PC-3 (cell line): ENCODE data around the gene TRAK1. TPM values are rescaled to one million over a fixed set of nuclear protein-coding genes. Genes with fewer than 3 reads are reported as not detected.
"Not testable (repeated sequence)": the region's sequence is repeated elsewhere in the genome, so short reads cannot be mapped to it uniquely, and the experiment has no call there.

Experiments used
- ATAC-seq: fragments of 200-7000 bp; cut with Tn5 transposase; 2 replicates; pipeline ENCODE4 v1.9.1; 2020; ENCODE audit warnings: mild to moderate bottlenecking, moderate library complexity
- BruUV-seq: library from RNA; stranded (reverse); fragments of 400-500 nt; replicated peaks from 2 replicates; lab custom pipeline; 2021; lab: Mats Ljungman, UMichigan
- CTCF ChIA-PET: fragments of 300-600 bp; sonication (Branson Sonifier 250); formaldehyde crosslinking; loops from one replicate; lab custom pipeline; 2022; ENCODE audit warnings: antibody characterized with exemption; lab: Charles Lee
- POLR2A ChIA-PET: fragments of 300-600 bp; sonication (Branson Sonifier 250); formaldehyde crosslinking; loops from one replicate; lab custom pipeline; 2022; ENCODE audit warnings: antibody characterized with exemption; ENCODE audit not compliant: unreplicated experiment; lab: Charles Lee
- DNase-seq: peaks from one replicate; pipeline ENCODE4 v3.0.0-alpha.2; 2015
- H2AFZ ChIP-seq: fragments of 300-600 bp; sonication (generic); 2 replicates; pipeline ENCODE4 v1.6.0; 2016; ENCODE audit warnings: antibody characterized with exemption, low read length
- H3F3A ChIP-seq: fragments of 300-600 bp; sonication (generic); one replicate; pipeline ENCODE4 v1.6.0; 2017; ENCODE audit warnings: antibody characterized with exemption, low read length, control low read depth, mild to moderate bottlenecking; ENCODE audit not compliant: unreplicated experiment
- H3K27ac ChIP-seq: fragments of 300-600 bp; sonication (generic); 2 replicates; pipeline ENCODE4 v1.5.1; 2016; ENCODE audit warnings: mild to moderate bottlenecking, low read length
- H3K27me3 ChIP-seq: fragments of 300-600 bp; sonication (generic); 2 replicates; pipeline ENCODE4 v1.6.1; 2016; ENCODE audit warnings: low read length, mixed read lengths
- H3K36me3 ChIP-seq: fragments of 300-600 bp; sonication (generic); 2 replicates; pipeline ENCODE4 v1.6.1; 2016; ENCODE audit warnings: low read depth, mixed run types, low read length, mixed read lengths
- H3K4me1 ChIP-seq: fragments of 300-600 bp; sonication (generic); 2 replicates; pipeline ENCODE4 v1.5.1; 2016; ENCODE audit warnings: low read length; ENCODE audit not compliant: insufficient read depth
- H3K4me2 ChIP-seq: fragments of 300-600 bp; sonication (generic); 2 replicates; pipeline ENCODE4 v1.6.0; 2016; ENCODE audit warnings: low read length
- H3K4me3 ChIP-seq: fragments of 300-600 bp; sonication (generic); 2 replicates; pipeline ENCODE4 v1.5.1; 2016; ENCODE audit warnings: mild to moderate bottlenecking, low read length, mixed read lengths
- H3K79me2 ChIP-seq: fragments of 300-600 bp; sonication (generic); 2 replicates; pipeline ENCODE4 v1.6.1; 2017; ENCODE audit warnings: low read length, mixed read lengths
- H3K9ac ChIP-seq: fragments of 300-600 bp; sonication (generic); 2 replicates; pipeline ENCODE4 v1.6.0; 2016; ENCODE audit warnings: mild to moderate bottlenecking, low read length
- H3K9me2 ChIP-seq: fragments of 300-600 bp; sonication (generic); replicated peaks from 2 replicates; pipeline ENCODE4 v1.6.1; 2016; ENCODE audit warnings: mixed run types, low read length, mixed read lengths
- H3K9me3 ChIP-seq: fragments of 300-600 bp; sonication (generic); 2 replicates; pipeline ENCODE4 v1.6.1; 2016; ENCODE audit warnings: low read length, mixed read lengths
- H4K20me1 ChIP-seq: fragments of 300-600 bp; sonication (generic); 2 replicates; pipeline ENCODE4 v1.6.1; 2016; ENCODE audit warnings: low read length, mixed read lengths
- EZH2 ChIP-seq: fragments of 300-600 bp; sonication (generic); IDR thresholded peaks from one replicate; pipeline ENCODE4 v1.6.1; 2017; ENCODE audit warnings: antibody characterized with exemption, mild to moderate bottlenecking, low read length; ENCODE audit not compliant: unreplicated experiment
- EZH2phosphoT487 ChIP-seq: fragments of 300-600 bp; sonication (generic); IDR thresholded peaks from 2 replicates; pipeline ENCODE4 v1.6.1; 2018; ENCODE audit warnings: mild to moderate bottlenecking, antibody characterized with exemption, low read length, borderline replicate concordance
- intact Hi-C: fragments of 100-400 bp; cut with micrococcal nuclease; formaldehyde crosslinking; loops from 2 replicates; pipeline ENCODE4 v1.9.0; 2023
- total RNA-seq: library from RNA; depleted of rRNA; stranded (reverse); fragments of >200 nt; gene quantifications from 2 replicates; pipeline ENCODE4 v1.2.3, GENCODE V29; 2014
- TF ChIP-seq, protein P1 (sequence below): fragments of 300-600 bp; sonication (generic); conservative IDR thresholded peaks from 2 replicates; pipeline ENCODE4 v1.5.1; 2017; ENCODE audit warnings: antibody characterized with exemption, low read depth, mild to moderate bottlenecking, low read length

TRAK1 gene
- total RNA-seq, 1 experiment from 2014 or later = 23.4 TPM

GRCh38 chr3:42101048-42101447 lies 9.9 kb downstream of the TRAK1 start:
- ATAC-seq (no peak), DNase-seq (peak; percentile 24)
- Histone ChIP-seq H3K36me3 (no peaks in the 10 kb centered on the region), H4K20me1 (no peaks in the 10 kb centered on the region), H3K9ac (no peak overlapping the region), H3F3A (no peaks in the 10 kb centered on the region), H3K4me2 (no peak overlapping the region), H3K27ac (no peak overlapping the region), H3K4me3 (no peak overlapping the region), H3K4me1 (0 out of 2 replicates have a peak, but pooled peaks cover 5% of the 10 kb centered on the region), H3K9me2 (no peaks in the 10 kb centered on the region), H3K27me3 (no peaks in the 10 kb centered on the region), H3K9me3 (no peaks in the 10 kb centered on the region), H3K79me2 (no peaks in the 10 kb centered on the region), H2AFZ (no peak overlapping the region)
- no TSS peak for BruUV-seq
- ChIA-PET POLR2A (no interaction called here), CTCF (interaction anchor here (0.5 kb wide), 1 partner anchor 28 kb away, joined by 5 read pairs; no protein-coding TSS in a partner anchor)
- TF ChIP-seq, protein P1, sequence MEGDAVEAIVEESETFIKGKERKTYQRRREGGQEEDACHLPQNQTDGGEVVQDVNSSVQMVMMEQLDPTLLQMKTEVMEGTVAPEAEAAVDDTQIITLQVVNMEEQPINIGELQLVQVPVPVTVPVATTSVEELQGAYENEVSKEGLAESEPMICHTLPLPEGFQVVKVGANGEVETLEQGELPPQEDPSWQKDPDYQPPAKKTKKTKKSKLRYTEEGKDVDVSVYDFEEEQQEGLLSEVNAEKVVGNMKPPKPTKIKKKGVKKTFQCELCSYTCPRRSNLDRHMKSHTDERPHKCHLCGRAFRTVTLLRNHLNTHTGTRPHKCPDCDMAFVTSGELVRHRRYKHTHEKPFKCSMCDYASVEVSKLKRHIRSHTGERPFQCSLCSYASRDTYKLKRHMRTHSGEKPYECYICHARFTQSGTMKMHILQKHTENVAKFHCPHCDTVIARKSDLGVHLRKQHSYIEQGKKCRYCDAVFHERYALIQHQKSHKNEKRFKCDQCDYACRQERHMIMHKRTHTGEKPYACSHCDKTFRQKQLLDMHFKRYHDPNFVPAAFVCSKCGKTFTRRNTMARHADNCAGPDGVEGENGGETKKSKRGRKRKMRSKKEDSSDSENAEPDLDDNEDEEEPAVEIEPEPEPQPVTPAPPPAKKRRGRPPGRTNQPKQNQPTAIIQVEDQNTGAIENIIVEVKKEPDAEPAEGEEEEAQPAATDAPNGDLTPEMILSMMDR = no peak
- intact Hi-C loops = no loop called here

DNA sequence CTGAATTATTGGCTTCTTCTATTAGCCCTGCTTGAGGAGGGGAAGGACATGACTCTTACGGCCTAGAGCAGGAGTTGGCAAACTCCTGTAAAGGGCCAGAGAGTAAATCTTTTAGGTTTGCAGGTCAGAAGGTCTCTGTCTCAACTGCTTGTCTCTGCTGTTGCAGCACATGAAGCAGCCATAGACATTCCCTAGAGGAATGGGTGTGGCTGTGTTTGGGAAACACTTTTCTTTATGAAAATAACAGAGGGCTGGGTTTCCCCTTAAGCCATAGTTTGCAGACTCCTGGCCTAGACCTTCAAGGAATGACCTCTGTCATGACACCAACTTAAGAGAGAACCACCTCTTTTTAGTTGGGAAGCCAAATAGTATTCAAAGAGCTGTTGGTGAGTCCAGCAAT lies 10.3 kb downstream of the TRAK1 start:
- BruUV-seq = no TSS peak
- Histone ChIP-seq H3K4me2 (no peak overlapping the region), H3K9ac (no peak overlapping the region), H3K79me2 (no peaks in the 10 kb centered on the region), H3K36me3 (no peaks in the 10 kb centered on the region), H3K9me3 (no peaks in the 10 kb centered on the region), H3K4me1 (0 out of 2 replicates have a peak, but pooled peaks cover 5% of the 10 kb centered on the region), H2AFZ (no peak overlapping the region), H3K27me3 (no peaks in the 10 kb centered on the region), H4K20me1 (no peaks in the 10 kb centered on the region), H3F3A (no peaks in the 10 kb centered on the region), H3K27ac (no peak overlapping the region), H3K9me2 (no peaks in the 10 kb centered on the region), H3K4me3 (no peak overlapping the region)
- TF ChIP-seq EZH2 (no peak), EZH2phosphoT487 (no peak)
- TF ChIP-seq, protein P1 = no peak
- ATAC-seq (no peak), DNase-seq (no peak)
- intact Hi-C loops = no loop called here
- CTCF ChIA-PET = interaction anchor here (0.5 kb wide), 1 partner anchor 29 kb away, joined by 5 read pairs; no protein-coding TSS in a partner anchor
- POLR2A ChIA-PET = no interaction called here

- Histone ChIP-seq H3K36me3 (no peaks in the 10 kb centered on the region), H3K9me3 (no peaks in the 10 kb centered on the region), H3K27ac (no peak overlapping the region), H3K4me1 (no peaks in the 10 kb centered on the region), H3K27me3 (no peaks in the 10 kb centered on the region), H3K4me3 (no peak overlapping the region), H3K79me2 (no peaks in the 10 kb centered on the region), H4K20me1 (no peaks in the 10 kb centered on the region), H3K9me2 (no peaks in the 10 kb centered on the region), H3F3A (no peaks in the 10 kb centered on the region), H3K4me2 (no peak overlapping the region), H3K9ac (no peak overlapping the region), H2AFZ (no peak overlapping the region)
- no peak for ATAC-seq
- CTCF ChIA-PET = no interaction called here
- POLR2A ChIA-PET = no interaction called here
- no peak for TF ChIP-seq EZH2phosphoT487
- no peak for TF ChIP-seq EZH2
- TF ChIP-seq, protein P1 = no peak
- no peak for DNase-seq
- no TSS peak for BruUV-seq
- intact Hi-C loops = no loop called here
These were observed 11.4 kb downstream of the TRAK1 start for GRCh38 chr3:42102571-42102970.

DNA sequence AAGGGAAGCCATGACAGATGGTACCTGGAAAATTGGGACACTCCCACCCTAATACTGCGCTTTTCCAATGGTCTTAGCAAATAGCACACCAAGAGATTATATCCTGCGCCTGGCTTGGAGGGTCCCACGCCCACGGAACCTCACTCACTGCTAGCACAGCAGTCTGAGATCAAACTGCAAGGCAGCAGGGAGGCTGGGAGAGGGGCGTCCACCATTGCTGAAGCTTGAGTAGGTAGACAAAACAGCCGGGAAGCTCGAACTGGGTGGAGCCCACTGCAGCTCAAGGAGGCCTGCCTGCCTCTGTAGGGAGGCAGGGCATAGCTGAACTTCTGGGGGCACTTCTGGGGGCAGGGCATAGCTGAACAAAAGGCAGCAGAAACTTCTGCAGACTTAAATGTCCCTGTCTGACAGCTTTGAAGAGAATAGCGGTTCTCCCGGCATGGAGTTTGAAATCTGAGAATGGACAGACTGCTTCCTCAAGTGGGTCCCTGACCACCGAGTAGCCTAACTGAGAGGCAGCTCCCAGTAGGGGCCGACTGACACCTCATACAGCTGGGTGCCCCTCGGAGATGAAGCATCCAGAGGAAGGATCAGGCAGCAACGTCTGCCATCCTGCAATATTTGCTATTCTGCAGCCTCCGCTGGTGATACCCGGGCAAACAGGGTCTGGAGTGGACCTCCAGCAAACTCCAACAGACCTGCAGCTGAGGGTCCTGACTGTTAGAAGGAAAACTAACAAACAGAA lies 12.9 kb downstream of the TRAK1 start:
- H3K27me3 ChIP-seq, H3K9me2 ChIP-seq, H3K79me2 ChIP-seq, BruUV-seq, POLR2A ChIA-PET, H3K4me1 ChIP-seq, DNase-seq, H3K9me3 ChIP-seq, H3K27ac ChIP-seq, H3K4me2 ChIP-seq, H3K4me3 ChIP-seq, CTCF ChIA-PET, intact Hi-C loops, H3K36me3 ChIP-seq, H2AFZ ChIP-seq, H3F3A ChIP-seq, H4K20me1 ChIP-seq, H3K9ac ChIP-seq, ATAC-seq: not testable (repeated sequence)
